ENCODE results near the gene BDP1. TPM values are rescaled to one million over a fixed set of nuclear protein-coding genes. Genes with fewer than 3 reads are reported as not detected.
"Not testable (repeated sequence)": the region's sequence is repeated elsewhere in the genome, so short reads cannot be mapped to it uniquely, and the experiment has no call there.

The BDP1 gene
- total RNA-seq, 1 experiment from 2014 or later, result 49.4 TPM

DNA sequence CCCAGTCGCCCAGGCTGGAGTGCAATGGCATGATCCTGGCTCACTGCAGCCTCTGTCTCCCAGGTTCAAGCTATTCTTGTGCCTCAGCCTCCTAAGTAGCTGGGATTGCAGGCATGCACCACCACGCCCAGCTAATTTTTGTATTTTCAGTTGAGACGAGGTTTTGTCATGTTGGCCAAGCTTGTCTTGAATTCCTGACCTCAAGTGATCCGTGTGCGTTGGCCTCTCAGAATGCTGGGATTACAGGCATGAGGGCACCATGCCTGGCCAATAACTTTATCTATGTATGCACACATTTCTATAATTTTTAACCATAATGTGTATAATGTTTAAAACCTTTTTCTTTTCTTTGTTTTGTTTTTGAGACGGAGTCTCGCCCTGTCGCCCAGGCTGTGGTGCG, 43.3 kb downstream of the BDP1 start:
- H3K27me3 ChIP-seq; H3K27ac ChIP-seq; H3K4me3 ChIP-seq; H3K9me3 ChIP-seq (replicated peaks); H3K4me1 ChIP-seq; DNase-seq: not testable (repeated sequence)
- H3K36me3 ChIP-seq, result peaks cover 78% of the 10 kb centered on the region

DNA sequence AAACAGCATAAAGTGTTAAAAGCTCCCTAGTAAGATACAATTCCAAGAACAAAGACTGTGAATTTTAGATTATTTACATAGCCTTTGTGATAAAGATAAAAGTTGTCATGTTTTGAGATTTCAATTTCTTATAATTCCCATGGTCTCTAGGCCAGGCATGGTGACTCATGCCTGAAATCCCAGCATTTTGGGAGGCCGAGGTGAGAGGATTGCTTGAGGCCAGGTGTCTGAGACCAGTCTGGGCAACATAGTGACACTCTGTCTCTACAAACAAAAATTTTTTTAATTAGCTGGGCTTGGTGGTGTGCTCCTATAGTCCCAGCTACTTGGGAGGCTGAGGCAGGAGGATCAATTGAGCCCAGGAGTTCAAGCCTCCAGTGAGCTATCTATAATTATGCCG, 48.1 kb downstream of the BDP1 start:
- no peaks in the 10 kb centered on the region for H3K27me3 ChIP-seq
- no peak overlapping the region for H3K4me3 ChIP-seq
- H3K36me3 ChIP-seq, result peaks cover 89% of the 10 kb centered on the region
- H3K4me1 ChIP-seq, result no peaks in the 10 kb centered on the region
- H3K9me3 ChIP-seq (replicated peaks), result no peaks in the 10 kb centered on the region
- no peak for DNase-seq
- no peak overlapping the region for H3K27ac ChIP-seq

- Histone ChIP-seq H3K9me3 (replicated peaks) (no peaks in the 10 kb centered on the region), H3K27ac (no peak overlapping the region), H3K4me3 (no peak overlapping the region), H3K27me3 (no peaks in the 10 kb centered on the region), H3K36me3 (peaks cover 75% of the 10 kb centered on the region), H3K4me1 (no peaks in the 10 kb centered on the region)
- no peak for DNase-seq
Measured at GRCh38 chr5:71522151-71522550, 66.7 kb downstream of the BDP1 start.

DNA sequence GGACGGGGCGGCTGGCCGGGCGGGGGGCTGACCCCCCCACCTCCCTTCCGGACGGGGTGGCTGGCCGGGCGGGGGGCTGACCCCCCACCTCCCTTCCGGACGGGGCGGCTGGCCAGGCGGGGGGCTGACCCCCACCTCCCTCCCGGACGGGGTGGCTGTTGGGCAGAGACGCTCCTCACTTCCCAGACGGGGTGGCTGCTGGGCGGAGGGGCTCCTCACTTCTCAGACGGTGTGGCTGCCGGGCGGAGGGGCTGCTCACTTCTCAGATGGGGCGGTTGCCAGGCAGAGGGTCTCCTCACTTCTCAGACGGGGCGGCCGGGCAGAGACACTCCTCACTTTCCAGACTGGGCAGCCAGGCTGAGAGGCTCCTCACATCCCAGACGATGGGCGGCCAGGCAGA, 70.2 kb downstream of the BDP1 start:
- H3K27me3 ChIP-seq; DNase-seq; H3K4me3 ChIP-seq; H3K4me1 ChIP-seq; H3K27ac ChIP-seq; H3K9me3 ChIP-seq (replicated peaks): not testable (repeated sequence)
- peaks cover 57% of the 10 kb centered on the region for H3K36me3 ChIP-seq

DNA sequence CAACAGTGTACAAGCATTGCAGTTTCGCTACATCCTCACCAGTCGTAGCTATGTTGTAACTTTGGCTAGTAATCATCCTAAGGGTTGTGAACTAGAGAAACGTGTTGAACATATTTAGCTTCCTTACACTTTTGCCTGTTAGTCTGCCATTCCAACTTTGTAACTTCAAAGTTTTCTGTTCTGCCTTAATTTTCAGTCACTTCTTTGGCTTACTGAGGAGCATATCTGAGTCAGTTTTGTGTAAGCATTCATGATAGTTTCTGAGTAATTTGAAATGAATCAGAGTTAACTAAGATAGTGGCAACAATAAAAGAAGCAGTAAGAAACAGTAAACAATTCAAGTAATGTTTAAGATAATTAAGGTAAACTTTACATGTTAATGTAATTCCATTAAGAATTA, 72.8 kb downstream of the BDP1 start:
- Histone ChIP-seq H3K36me3 (peaks cover 43% of the 10 kb centered on the region), H3K27me3 (no peaks in the 10 kb centered on the region), H3K4me3 (no peak overlapping the region), H3K9me3 (replicated peaks) (no peaks in the 10 kb centered on the region; the same call in 1 of the 2 replicates), H3K4me1 (no peaks in the 10 kb centered on the region), H3K27ac (no peak overlapping the region)
- no peak for DNase-seq

- peaks cover 42% of the 10 kb centered on the region for H3K36me3 ChIP-seq
- no peak overlapping the region for H3K4me3 ChIP-seq
- H3K27ac ChIP-seq, result no peak overlapping the region
- no peaks in the 10 kb centered on the region for H3K4me1 ChIP-seq
- H3K9me3 ChIP-seq (replicated peaks), result no peaks in the 10 kb centered on the region; the same call in 1 of the 2 replicates
- DNase-seq, result no peak
- no peaks in the 10 kb centered on the region for H3K27me3 ChIP-seq
Measured at GRCh38 chr5:71529682-71530081, 74.2 kb downstream of the BDP1 start.

- Histone ChIP-seq H3K36me3 (peaks cover 55% of the 10 kb centered on the region), H3K27ac (no peak overlapping the region), H3K27me3 (no peaks in the 10 kb centered on the region), H3K4me1 (no peaks in the 10 kb centered on the region), H3K4me3 (no peak overlapping the region), H3K9me3 (replicated peaks) (no peaks in the 10 kb centered on the region; the same call in 1 of the 2 replicates)
- no peak for DNase-seq
Measured at GRCh38 chr5:71533142-71533541, 77.7 kb downstream of the BDP1 start.

- Histone ChIP-seq H3K4me3 (no peak overlapping the region), H3K9me3 (replicated peaks) (no peaks in the 10 kb centered on the region), H3K4me1 (no peaks in the 10 kb centered on the region), H3K27ac (no peak overlapping the region), H3K36me3 (peaks cover 57% of the 10 kb centered on the region), H3K27me3 (no peaks in the 10 kb centered on the region)
- no peak for DNase-seq
Measured at GRCh38 chr5:71533615-71534014, 78.2 kb downstream of the BDP1 start.

GRCh38 chr5:71537687-71538086, 82.2 kb downstream of the BDP1 start:
- DNase-seq, result no peak
- H3K4me1 ChIP-seq, result no peaks in the 10 kb centered on the region
- no peak overlapping the region for H3K27ac ChIP-seq
- H3K27me3 ChIP-seq, result no peaks in the 10 kb centered on the region
- H3K9me3 ChIP-seq (replicated peaks), result no peaks in the 10 kb centered on the region
- H3K4me3 ChIP-seq, result no peak overlapping the region
- peaks cover 79% of the 10 kb centered on the region for H3K36me3 ChIP-seq

DNA sequence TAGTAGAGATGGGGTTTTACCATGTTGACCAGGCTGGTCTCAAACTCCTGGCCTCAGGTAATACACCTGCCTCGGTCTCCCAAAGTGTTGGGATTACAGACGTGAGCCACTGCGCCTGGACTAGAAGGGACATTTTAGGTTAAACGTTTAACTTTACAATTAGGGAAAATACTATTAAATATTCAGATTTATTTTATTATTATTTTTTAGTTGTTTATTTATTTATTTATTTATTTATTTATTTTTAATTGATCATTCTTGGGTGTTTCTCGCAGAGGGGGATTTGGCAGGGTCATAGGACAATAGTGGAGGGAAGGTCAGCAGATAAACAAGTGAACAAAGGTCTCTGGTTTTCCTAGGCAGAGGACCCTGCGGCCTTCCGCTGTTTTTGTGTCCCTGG, 95.4 kb downstream of the BDP1 start:
- H3K27ac ChIP-seq; H3K4me3 ChIP-seq; DNase-seq; H3K27me3 ChIP-seq; H3K9me3 ChIP-seq (replicated peaks); H3K4me1 ChIP-seq: not testable (repeated sequence)
- H3K36me3 ChIP-seq, result peaks cover 79% of the 10 kb centered on the region

DNA sequence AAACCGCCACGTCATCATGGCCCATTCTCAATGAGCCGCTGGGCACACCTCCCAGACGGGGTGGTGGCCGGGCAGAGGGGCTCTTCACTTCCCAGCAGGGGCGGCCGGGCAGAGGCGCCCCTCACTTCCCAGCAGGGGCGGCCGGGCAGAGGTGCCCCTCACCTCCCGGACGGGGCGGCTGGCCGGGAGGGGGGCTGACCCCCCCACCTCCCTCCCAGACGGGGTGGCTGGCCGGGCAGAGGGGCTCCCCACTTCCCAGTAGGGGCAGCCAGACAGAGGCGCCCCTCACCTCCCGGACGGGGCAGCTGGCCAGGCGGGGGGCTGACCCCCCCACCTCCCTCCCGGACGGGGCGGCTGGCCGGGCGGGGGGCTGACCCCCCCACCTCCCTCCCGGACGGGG, 96.1 kb downstream of the BDP1 start:
- H3K9me3 ChIP-seq (replicated peaks); H3K27ac ChIP-seq; H3K27me3 ChIP-seq; DNase-seq; H3K4me1 ChIP-seq; H3K4me3 ChIP-seq: not testable (repeated sequence)
- H3K36me3 ChIP-seq, result peaks cover 76% of the 10 kb centered on the region

GRCh38 chr5:71552026-71552749, 96.7 kb downstream of the BDP1 start:
- DNase-seq; H3K4me1 ChIP-seq; H3K27ac ChIP-seq; H3K9me3 ChIP-seq (replicated peaks); H3K27me3 ChIP-seq; H3K4me3 ChIP-seq: not testable (repeated sequence)
- peaks cover 77% of the 10 kb centered on the region for H3K36me3 ChIP-seq

DNA sequence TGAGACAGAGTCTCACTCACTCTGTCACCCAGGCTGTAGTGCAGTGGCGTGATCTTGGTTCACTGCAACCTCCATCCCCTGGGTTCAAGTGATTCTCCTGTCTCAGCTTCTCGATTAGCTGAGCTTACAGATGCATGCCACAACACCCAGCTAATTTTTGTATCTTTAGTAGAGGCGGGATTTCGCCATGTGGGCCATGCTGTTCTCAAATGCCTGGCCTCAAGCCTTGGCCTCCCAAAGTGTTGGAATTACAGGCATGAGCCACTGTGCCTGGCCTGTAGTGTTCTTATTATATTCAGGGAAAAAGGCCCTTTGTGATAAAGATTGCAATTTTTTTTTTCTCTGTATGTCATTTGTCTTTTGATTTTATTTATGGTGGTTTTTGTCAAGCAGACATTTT, 107.7 kb downstream of the BDP1 start:
- Histone ChIP-seq H3K4me3 (no peak overlapping the region), H3K27me3 (no peaks in the 10 kb centered on the region), H3K36me3 (peaks cover 66% of the 10 kb centered on the region), H3K9me3 (replicated peaks) (no peaks in the 10 kb centered on the region), H3K27ac (no peak overlapping the region), H3K4me1 (no peaks in the 10 kb centered on the region)
- DNase-seq, result no peak

- H3K4me3 ChIP-seq, result no peak overlapping the region
- peaks cover 52% of the 10 kb centered on the region for H3K36me3 ChIP-seq
- peaks cover 9% of the 10 kb centered on the region for H3K4me1 ChIP-seq
- no peaks in the 10 kb centered on the region for H3K9me3 ChIP-seq (replicated peaks)
- H3K27ac ChIP-seq, result no peak overlapping the region
- no peak for DNase-seq
- H3K27me3 ChIP-seq, result no peaks in the 10 kb centered on the region
Measured at GRCh38 chr5:71564895-71565294, 109.4 kb downstream of the BDP1 start.

DNA sequence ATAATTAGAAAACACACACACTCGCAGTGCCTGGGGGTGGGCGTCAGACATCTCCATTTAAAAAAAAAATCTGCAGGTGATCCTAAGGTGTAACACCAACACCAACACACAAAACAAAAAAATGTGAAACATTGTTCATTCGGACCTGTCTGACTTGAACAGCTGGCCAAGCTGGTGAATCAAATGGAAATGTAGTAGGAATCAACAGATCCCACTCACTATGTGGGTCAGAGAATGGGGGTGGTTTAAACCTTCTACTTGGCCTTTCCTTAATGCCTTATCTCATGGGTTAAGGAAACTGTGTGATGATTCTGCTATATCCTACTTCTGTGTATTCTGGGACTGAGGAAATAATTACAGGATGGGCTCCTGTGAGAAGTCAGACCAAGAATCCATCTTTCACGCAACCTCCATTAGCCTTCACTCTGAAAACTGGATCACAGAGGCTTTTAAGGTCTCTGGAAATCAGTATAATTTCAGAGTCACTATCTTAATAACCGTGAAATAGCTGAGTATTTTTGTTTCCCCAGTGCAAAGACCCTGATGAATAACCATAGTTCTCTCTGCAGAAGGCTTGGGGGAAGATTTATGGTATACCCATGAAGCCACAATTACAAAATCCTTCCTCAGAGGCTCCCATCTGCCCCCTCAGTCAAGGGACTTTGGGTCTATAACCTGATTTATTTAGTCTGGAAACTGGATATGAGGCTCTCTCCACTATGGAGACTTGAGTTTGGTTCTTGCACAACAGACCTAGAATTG, 114.5 kb downstream of the BDP1 start:
- Histone ChIP-seq H3K4me1 (peaks cover 23% of the 10 kb centered on the region), H3K9me3 (replicated peaks) (no peaks in the 10 kb centered on the region), H3K27ac (peak overlapping the region; percentile 89), H3K27me3 (no peaks in the 10 kb centered on the region), H3K4me3 (no peak overlapping the region), H3K36me3 (peaks cover 14% of the 10 kb centered on the region)
- peak; percentile 47 to 82 for DNase-seq

GRCh38 chr5:71571811-71572210, 116.4 kb downstream of the BDP1 start:
- not testable (repeated sequence) for DNase-seq; H3K4me3 ChIP-seq; H3K27ac ChIP-seq; H3K9me3 ChIP-seq (replicated peaks); H3K36me3 ChIP-seq; H3K27me3 ChIP-seq
- peaks cover 23% of the 10 kb centered on the region for H3K4me1 ChIP-seq

Data from SJCRH30 (cell line).